HCT116 (cell line): ENCODE results near the gene AMT. TPM values are rescaled to one million over a fixed set of nuclear protein-coding genes. Genes with fewer than 3 reads are reported as not detected.

ENCODE experiments used
- ATAC-seq: fragments of 200-7000 bp; cut with Tn5 transposase; 2 replicates; pipeline ENCODE4 v1.9.1; 2020; ENCODE audit warnings: mild to moderate bottlenecking, moderate library complexity
- BruUV-seq: library from RNA; stranded (reverse); fragments of 400-500 nt; replicated peaks from 2 replicates; lab custom pipeline; 2021; lab: Mats Ljungman, UMichigan
- CTCF ChIA-PET: fragments of 300-600 bp; sonication (Branson Sonifier 250); formaldehyde crosslinking; loops from one replicate; lab custom pipeline; 2021; ENCODE audit warnings: antibody characterized with exemption; lab: Charles Lee
- POLR2A ChIA-PET: fragments of 300-600, 350-600 bp; sonication (Branson Sonifier 250); formaldehyde crosslinking; loops from one replicate; lab custom pipeline; 2021; ENCODE audit warnings: antibody characterized with exemption; lab: Charles Lee
- RAD21 ChIA-PET, 2 experiments: fragments of 300-600 bp; sonication (Branson Sonifier 250); formaldehyde crosslinking; loops; one replicate each; lab custom pipeline; 2023; ENCODE audit warnings: low total read pairs in 2 of 2; ENCODE audit not compliant: uncharacterized antibody in 2 of 2, unreplicated experiment in 2 of 2, low non-redundant PET in 1 of 2; lab: Charles Lee
- DNase-seq: peaks from one replicate; pipeline ENCODE4 v3.0.0-alpha.2; 2010; ENCODE audit warnings: low read depth, low spot score
- H2AFZ ChIP-seq: fragments of 200-600 bp; shearing (Covaris generic), sonication (generic); 2 replicates; pipeline ENCODE4 v1.6.1; 2017; ENCODE audit warnings: low read depth, mixed run types, mixed read lengths, antibody characterized with exemption, low read length; ENCODE audit not compliant: poor library complexity, severe bottlenecking
- H3K27ac ChIP-seq: 2 replicates; pipeline ENCODE4 v1.5.1; 2012; ENCODE audit warnings: low read depth, low read length
- H3K27me3 ChIP-seq: fragments of 200-600 bp; sonication (generic); 2 replicates; pipeline ENCODE4 v1.6.1; 2016; ENCODE audit warnings: mixed run types, low read length, mixed read lengths; ENCODE audit not compliant: insufficient read depth
- H3K36me3 ChIP-seq, 2 experiments: fragments of 200-500 bp in 1 of 2; fragments of 200-600 bp in 1 of 2; sonication (Bioruptor generic) in 1 of 2; sonication (generic) in 1 of 2; 2 replicates each; pipeline versions ENCODE4 v1.5.1 to v1.6.1; 2014 to 2016; ENCODE audit warnings: low read length in 2 of 2, inconsistent platforms in 1 of 2, mixed read lengths in 1 of 2, mixed run types in 1 of 2; ENCODE audit not compliant: insufficient read depth in 2 of 2, control insufficient read depth in 1 of 2
- H3K4me1 ChIP-seq, 2 experiments: fragments of 200-600 bp in 1 of 2; sonication (generic) in 1 of 2; 2 replicates each; pipeline versions ENCODE4 v1.5.1 to v1.6.1; 2012 to 2017; ENCODE audit warnings: low read length in 2 of 2, inconsistent platforms in 1 of 2, mild to moderate bottlenecking in 1 of 2, mixed read lengths in 1 of 2, mixed run types in 1 of 2, moderate library complexity in 1 of 2; ENCODE audit not compliant: insufficient read depth in 2 of 2, control insufficient read depth in 1 of 2
- H3K4me2 ChIP-seq: fragments of 200-600 bp; sonication (generic); 2 replicates; pipeline ENCODE4 v1.6.1; 2017; ENCODE audit warnings: mixed run types, low read length, mixed read lengths
- H3K4me3 ChIP-seq, 2 experiments: fragments of 200-600 bp in 1 of 2; sonication (generic) in 1 of 2; replicated peaks in 1 of 2; 2 replicates each; pipeline ENCODE4 v1.5.1; 2011 to 2016; ENCODE audit warnings: low read length in 2 of 2, control low read depth in 1 of 2, low read depth in 1 of 2, mild to moderate bottlenecking in 1 of 2, mixed read lengths in 1 of 2, mixed run types in 1 of 2
- H3K79me2 ChIP-seq: fragments of 200-600 bp; sonication (generic); 2 replicates; pipeline ENCODE4 v1.6.1; 2017; ENCODE audit warnings: mild to moderate bottlenecking, mixed run types, low read length, moderate library complexity, mixed read lengths; ENCODE audit not compliant: insufficient read depth
- H3K9ac ChIP-seq: fragments of 200-600 bp; sonication (generic); 2 replicates; pipeline ENCODE4 v1.6.1; 2016; ENCODE audit warnings: low read length, mixed read lengths
- H3K9me2 ChIP-seq: fragments of 200-600 bp; sonication (generic), shearing (Covaris generic); 2 replicates; pipeline ENCODE4 v1.6.1; 2017; ENCODE audit warnings: mixed run types, mild to moderate bottlenecking, moderate library complexity; ENCODE audit not compliant: insufficient read depth
- H3K9me3 ChIP-seq, 2 experiments: fragments of 200-500 bp in 1 of 2; fragments of 200-600 bp in 1 of 2; sonication (Bioruptor generic) in 1 of 2; sonication (generic) in 1 of 2; 2 replicates each; pipeline ENCODE4 v1.6.1; 2014 to 2017; ENCODE audit warnings: low read length in 2 of 2, mixed read lengths in 2 of 2, inconsistent platforms in 1 of 2, low read depth in 1 of 2, mild to moderate bottlenecking in 1 of 2, mixed run types in 1 of 2, moderate library complexity in 1 of 2; ENCODE audit not compliant: control insufficient read depth in 1 of 2, insufficient read depth in 1 of 2
- H4K20me1 ChIP-seq: fragments of 200-600 bp; sonication (generic), shearing (Covaris generic); 2 replicates; pipeline ENCODE4 v1.6.1; 2017; ENCODE audit warnings: mixed run types, mild to moderate bottlenecking, moderate library complexity; ENCODE audit not compliant: insufficient read depth
- CEBPB ChIP-seq: IDR thresholded peaks from 2 replicates; pipeline ENCODE4 v1.6.1; 2012; ENCODE audit warnings: low read depth
- EZH2 ChIP-seq: fragments of 200-600 bp; sonication (generic); IDR thresholded peaks from 2 replicates; pipeline ENCODE4 v1.6.1; 2017; ENCODE audit warnings: antibody characterized with exemption, mixed run types
- FOSL1 ChIP-seq: IDR thresholded peaks from 2 replicates; pipeline ENCODE4 v1.6.1; 2012; ENCODE audit warnings: low read depth
- POLR2A ChIP-seq: IDR thresholded peaks from 2 replicates; pipeline ENCODE4 v1.7.0; 2011; ENCODE audit warnings: borderline replicate concordance; ENCODE audit not compliant: insufficient read depth, insufficient read length; ENCODE audit errors: extremely low read depth
- POLR2AphosphoS5 ChIP-seq: IDR thresholded peaks from 2 replicates; pipeline ENCODE4 v1.6.1; 2011; ENCODE audit warnings: mild to moderate bottlenecking, low read depth, low read length, moderate library complexity
- SIN3A ChIP-seq: IDR thresholded peaks from 2 replicates; pipeline ENCODE4 v1.6.1; 2012; ENCODE audit warnings: low read depth
- YY1 ChIP-seq: IDR thresholded peaks from 2 replicates; pipeline ENCODE4 v1.6.1; 2011; ENCODE audit warnings: low read length, low read depth, moderate library complexity, mild to moderate bottlenecking; ENCODE audit not compliant: insufficient replicate concordance; ENCODE audit errors: extremely low read depth
- ZFX ChIP-seq: fragments of 450-650 bp; IDR thresholded peaks from 2 replicates; pipeline ENCODE4 v1.6.1; 2017
- intact Hi-C: fragments of 100-400 bp; cut with micrococcal nuclease; formaldehyde crosslinking; loops from 2 replicates; pipeline ENCODE4 v1.10.0; 2022
- total RNA-seq: library from RNA; stranded (reverse); gene quantifications from one replicate; pipeline ENCODE4 v1.2.1, GENCODE V29; 2021; ENCODE audit not compliant: unreplicated experiment
- TF ChIP-seq, protein P1 (sequence below), 3 experiments: fragments of 200-600 bp in 1 of 3; sonication (generic) in 1 of 3; IDR thresholded peaks in 2 of 3; conservative IDR thresholded peaks in 1 of 3; 2 replicates each; pipeline ENCODE4 v1.5.1; 2012 to 2017; ENCODE audit warnings: low read depth in 2 of 3, low read length in 2 of 3, antibody characterized with exemption in 1 of 3, borderline replicate concordance in 1 of 3, control low read depth in 1 of 3, mild to moderate bottlenecking in 1 of 3, mixed read lengths in 1 of 3, mixed run types in 1 of 3, moderate library complexity in 1 of 3; ENCODE audit not compliant: insufficient read depth in 1 of 3

AMT gene
- total RNA-seq, 1 experiment from 2014 or later = 4.8 TPM

DNA sequence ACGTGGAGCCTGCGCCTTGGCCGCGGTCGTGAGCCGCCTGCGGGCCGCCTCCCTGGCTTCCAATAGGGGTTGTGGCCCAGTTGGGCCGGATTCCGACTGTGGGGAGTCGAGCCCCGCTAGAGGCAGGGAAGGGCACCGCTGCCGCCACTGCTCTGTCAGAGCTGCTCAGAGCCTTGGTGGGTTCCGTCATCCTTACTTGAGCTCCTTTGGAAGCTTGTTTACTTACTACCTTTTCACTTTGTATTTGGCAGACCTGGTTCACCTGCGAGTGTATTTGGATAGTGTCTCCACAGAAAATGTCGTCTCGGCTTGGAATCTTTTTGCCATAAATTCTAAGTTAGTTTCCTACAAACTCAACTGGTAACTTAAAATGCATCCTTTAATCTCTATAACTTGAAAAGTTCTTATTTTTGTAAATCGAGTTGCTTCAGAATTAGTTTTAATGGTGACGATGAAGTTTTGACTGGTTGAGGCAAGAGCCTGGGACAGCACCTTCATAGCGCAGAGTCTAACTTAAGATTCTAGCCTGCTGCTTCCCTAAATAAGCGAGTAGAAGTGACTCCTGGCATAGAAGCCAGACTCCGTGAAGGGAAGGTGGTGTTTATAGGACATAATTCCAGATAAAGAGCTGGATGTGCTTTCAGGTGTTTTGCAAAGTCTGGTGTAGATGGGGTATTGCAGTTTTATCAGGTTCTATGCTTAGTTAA lies 48.6 kb upstream of the AMT start:
- peak overlapping the region; percentile 82 for H3K4me2 ChIP-seq
- intact Hi-C loops = loop anchor here (5.0 kb wide), 1 partner anchor 201 kb away; the partner anchor contains the start of gene APEH
- H3K4me1 ChIP-seq = peaks cover 29 to 40% of the 10 kb centered on the region in 2 experiments
- peaks cover 49% of the 10 kb centered on the region for H3K79me2 ChIP-seq
- no peaks in the 10 kb centered on the region for H4K20me1 ChIP-seq
- H3K36me3 ChIP-seq = no peaks in the 10 kb centered on the region
- H3K9ac ChIP-seq = peak overlapping the region; percentile 70
- RAD21 ChIA-PET = interaction anchor here in 1 of 2 experiments (1.7 kb wide), 1 partner anchor 22 kb away, joined by 4 read pairs; no protein-coding TSS in a partner anchor
- TF ChIP-seq CEBPB = no peak
- TF ChIP-seq SIN3A = no peak
- no peak for TF ChIP-seq FOSL1
- TF ChIP-seq POLR2AphosphoS5 = no peak
- peak; percentile 52; the same call in 1 of the 2 replicates for TF ChIP-seq ZFX
- H3K27me3 ChIP-seq = no peaks in the 10 kb centered on the region
- POLR2A ChIA-PET = interaction anchor here (1.2 kb wide), 1 partner anchor 14 kb away, joined by 4 read pairs; no protein-coding TSS in a partner anchor
- DNase-seq (no peak), ATAC-seq (peak; percentile 18)
- H2AFZ ChIP-seq = no peak overlapping the region
- H3K9me3 ChIP-seq = no peaks in the 10 kb centered on the region
- peak overlapping the region; percentile 68 to 92 for H3K4me3 ChIP-seq
- no peaks in the 10 kb centered on the region for H3K9me2 ChIP-seq
- no TSS peak for BruUV-seq
- H3K27ac ChIP-seq = peak overlapping the region; percentile 95
- CTCF ChIA-PET = interaction anchor here (0.6 to 1.3 kb wide), 2 partner anchors 18 to 483 kb away, joined by 3 read pairs; no protein-coding TSS in a partner anchor

DNA sequence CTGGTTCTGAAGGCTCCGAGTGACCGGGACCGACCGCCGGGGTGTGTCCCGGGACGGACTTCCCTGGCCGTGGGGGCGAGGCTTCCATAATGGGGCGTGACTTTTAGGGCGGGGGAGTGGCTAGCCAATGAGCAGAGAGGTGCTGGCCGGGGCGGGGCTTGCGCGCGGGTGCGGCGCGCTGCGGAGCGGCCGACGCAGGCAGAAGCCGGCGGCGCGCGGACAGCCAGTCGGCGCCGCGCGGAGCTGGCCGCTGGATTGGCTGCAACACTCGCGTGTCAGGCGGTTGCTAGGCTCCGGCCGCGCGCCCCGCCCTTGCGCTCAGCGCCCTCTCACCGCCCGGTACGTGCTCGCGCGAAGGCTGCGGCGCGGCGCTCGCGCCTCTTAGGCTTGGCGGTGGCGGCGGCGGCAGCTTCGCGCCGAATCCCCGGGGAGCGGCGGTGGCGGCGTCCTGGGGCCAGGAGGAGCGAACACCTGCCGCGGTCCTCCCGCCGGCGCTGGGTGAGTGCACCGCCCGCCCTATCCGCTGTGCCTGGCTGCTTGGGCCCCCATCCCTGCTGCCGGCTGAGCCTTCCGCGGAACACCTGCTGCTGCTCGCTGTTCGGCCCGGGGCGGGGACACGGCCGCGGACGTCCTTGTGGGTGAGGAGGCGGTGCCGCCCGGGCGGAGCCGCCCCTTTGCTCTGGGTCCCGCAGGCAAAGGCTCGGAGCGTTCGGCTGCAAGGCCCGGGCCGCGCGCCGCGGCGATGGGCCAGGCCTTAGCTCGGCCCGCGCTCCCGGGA lies 47.9 kb upstream of the AMT start, which contains the start of gene DAG1:
Gene DAG1 (plus strand): TSS at position 332 of the 778 bp plus-strand sequence. CDS start 40,268 bp downstream, outside the sequence.
- H4K20me1 ChIP-seq = no peaks in the 10 kb centered on the region
- no peaks in the 10 kb centered on the region for H3K9me2 ChIP-seq
- H3K9me3 ChIP-seq = no peaks in the 10 kb centered on the region
- DNase-seq (peak; percentile 90), ATAC-seq (peak; percentile 87)
- H3K9ac ChIP-seq = peak within 1 kb of the TSS; percentile 77
- peak within 1 kb of the TSS; percentile 70 to 92 for H3K4me3 ChIP-seq
- peak within 1 kb of the TSS; percentile 95 for H3K27ac ChIP-seq
- peaks cover 42% of the 10 kb centered on the region for H3K79me2 ChIP-seq
- H3K27me3 ChIP-seq = no peaks in the 10 kb centered on the region
- H3K4me1 ChIP-seq = peaks cover 35 to 46% of the 10 kb centered on the region in 2 experiments
- ChIA-PET RAD21 (interaction anchor here (0.6 to 1.7 kb wide), 2 partner anchors 21 kb away, joined by 3 to 4 read pairs; no protein-coding TSS in a partner anchor), POLR2A (interaction anchor here (1.1 to 2.8 kb wide), 5 partner anchors 13 to 377 kb away, joined by 3 to 12 read pairs (median 5); partner anchors contain the start of gene QRICH1), CTCF (interaction anchor here (0.6 to 2.1 kb wide), 5 partner anchors 16 to 482 kb away, joined by 3 to 10 read pairs (median 6); no protein-coding TSS in a partner anchor)
- H2AFZ ChIP-seq = no peak within 1 kb of the TSS
- TF ChIP-seq ZFX (peak; percentile 94; the same call in 1 of the 2 replicates), YY1 (peak; percentile 17), POLR2A (peak; percentile 75), POLR2AphosphoS5 (peak; percentile 70), EZH2 (no peak)
- TF ChIP-seq, protein P1, sequence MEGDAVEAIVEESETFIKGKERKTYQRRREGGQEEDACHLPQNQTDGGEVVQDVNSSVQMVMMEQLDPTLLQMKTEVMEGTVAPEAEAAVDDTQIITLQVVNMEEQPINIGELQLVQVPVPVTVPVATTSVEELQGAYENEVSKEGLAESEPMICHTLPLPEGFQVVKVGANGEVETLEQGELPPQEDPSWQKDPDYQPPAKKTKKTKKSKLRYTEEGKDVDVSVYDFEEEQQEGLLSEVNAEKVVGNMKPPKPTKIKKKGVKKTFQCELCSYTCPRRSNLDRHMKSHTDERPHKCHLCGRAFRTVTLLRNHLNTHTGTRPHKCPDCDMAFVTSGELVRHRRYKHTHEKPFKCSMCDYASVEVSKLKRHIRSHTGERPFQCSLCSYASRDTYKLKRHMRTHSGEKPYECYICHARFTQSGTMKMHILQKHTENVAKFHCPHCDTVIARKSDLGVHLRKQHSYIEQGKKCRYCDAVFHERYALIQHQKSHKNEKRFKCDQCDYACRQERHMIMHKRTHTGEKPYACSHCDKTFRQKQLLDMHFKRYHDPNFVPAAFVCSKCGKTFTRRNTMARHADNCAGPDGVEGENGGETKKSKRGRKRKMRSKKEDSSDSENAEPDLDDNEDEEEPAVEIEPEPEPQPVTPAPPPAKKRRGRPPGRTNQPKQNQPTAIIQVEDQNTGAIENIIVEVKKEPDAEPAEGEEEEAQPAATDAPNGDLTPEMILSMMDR (IDR thresholded peaks at IDR 0.05 in 2 of 3, conservative IDR thresholded peaks at IDR 0.05 in 1 of 3; ENCODE audit: borderline replicate concordance in 1 of 3, insufficient read depth in 1 of 3, low read depth in 2 of 3, low read length in 2 of 3) = no peak
- peak within 1 kb of the TSS; percentile 95 for H3K4me2 ChIP-seq
- BruUV-seq = no TSS peak
- intact Hi-C loops = loop anchor here (5.0 kb wide), 1 partner anchor 202 kb away; the partner anchor contains the start of gene APEH
- no peaks in the 10 kb centered on the region for H3K36me3 ChIP-seq
